ENCODE results near the gene KDM4C.

Gene KDM4C

DNA sequence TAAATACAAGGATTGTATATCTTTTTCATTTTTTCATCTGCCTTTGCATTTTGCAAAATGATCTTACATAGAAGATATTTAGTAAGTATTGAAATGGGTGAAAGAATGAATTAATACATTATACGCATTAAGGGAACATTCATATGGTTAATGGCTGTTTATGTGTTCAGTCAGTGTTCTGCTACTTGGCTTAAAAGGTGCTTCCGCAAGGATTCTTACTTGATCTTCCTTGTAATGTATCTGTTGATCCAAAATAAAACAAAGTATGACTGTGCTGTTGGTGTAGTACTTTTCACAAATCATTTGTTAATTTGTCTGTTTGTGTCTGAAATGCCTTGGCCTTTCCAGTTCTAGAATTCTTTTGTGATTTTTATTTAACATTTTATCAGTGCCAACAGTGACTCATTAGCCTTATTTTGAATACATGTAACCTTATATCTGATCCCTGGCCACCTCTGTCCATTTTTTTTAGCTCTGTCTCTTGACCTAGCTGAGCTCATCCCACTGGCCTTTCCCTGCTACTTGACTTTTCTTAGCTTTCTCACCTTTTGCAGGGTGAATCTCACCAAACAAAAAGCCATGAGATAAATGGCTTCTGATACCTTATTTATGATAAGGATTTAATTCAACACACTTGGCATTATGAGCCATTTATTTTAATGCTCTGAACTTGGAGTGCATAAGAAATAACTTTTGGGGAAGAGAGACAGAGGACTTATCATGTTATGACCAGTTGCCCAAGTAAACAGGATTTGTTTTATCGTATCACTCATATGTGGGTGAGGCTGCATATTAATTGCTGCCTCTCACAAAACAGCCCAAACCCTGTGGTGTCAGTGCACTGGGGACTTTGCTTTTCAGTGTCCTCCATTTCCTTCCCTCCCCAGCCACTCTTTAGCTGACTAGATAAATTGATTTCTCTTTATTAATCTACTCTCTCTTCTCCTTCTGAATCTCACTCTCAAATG lies 340.3 kb downstream of the KDM4C start:
- DNase-seq (ENCODE audit: low spot score in 2 of 2) (no peak), ATAC-seq (replicated peaks; ENCODE audit: extremely low read depth, poor library complexity, severe bottlenecking) (no peak)
- H3K4me1 Mint-ChIP-seq, result peaks cover 4% of the 10 kb centered on the region
- peak overlapping the region; percentile 2 for H3K27ac Mint-ChIP-seq (ENCODE audit: low read depth)
- no peaks in the 10 kb centered on the region for H3K9me3 Mint-ChIP-seq
- H3K36me3 Mint-ChIP-seq (ENCODE audit: insufficient read depth), result peaks cover 6% of the 10 kb centered on the region
- no peaks in the 10 kb centered on the region for H3K27me3 Mint-ChIP-seq
- no peak overlapping the region for H3K4me3 Mint-ChIP-seq

GRCh38 chr9:7103367-7103766 lies 345.6 kb downstream of the KDM4C start:
- no peaks in the 10 kb centered on the region for H3K27me3 Mint-ChIP-seq
- DNase-seq (ENCODE audit: low spot score in 2 of 2), result no peak
- H3K4me1 Mint-ChIP-seq, result peaks cover 5% of the 10 kb centered on the region
- no peaks in the 10 kb centered on the region for H3K9me3 Mint-ChIP-seq
- ATAC-seq (replicated peaks; ENCODE audit: extremely low read depth, poor library complexity, severe bottlenecking), result no peak
- H3K4me3 Mint-ChIP-seq, result no peak overlapping the region
- H3K36me3 Mint-ChIP-seq (ENCODE audit: insufficient read depth), result peaks cover 12% of the 10 kb centered on the region
- H3K27ac Mint-ChIP-seq (ENCODE audit: low read depth), result no peak overlapping the region

GRCh38 chr9:7103771-7104170 lies 346.0 kb downstream of the KDM4C start:
- no peaks in the 10 kb centered on the region for H3K9me3 Mint-ChIP-seq
- no peak overlapping the region for H3K27ac Mint-ChIP-seq (ENCODE audit: low read depth)
- H3K4me1 Mint-ChIP-seq, result peaks cover 5% of the 10 kb centered on the region
- H3K36me3 Mint-ChIP-seq (ENCODE audit: insufficient read depth), result peaks cover 12% of the 10 kb centered on the region
- ATAC-seq (replicated peaks; ENCODE audit: extremely low read depth, poor library complexity, severe bottlenecking), result no peak
- DNase-seq (ENCODE audit: low spot score in 2 of 2), result no peak
- H3K27me3 Mint-ChIP-seq, result no peaks in the 10 kb centered on the region
- H3K4me3 Mint-ChIP-seq, result no peak overlapping the region

DNA sequence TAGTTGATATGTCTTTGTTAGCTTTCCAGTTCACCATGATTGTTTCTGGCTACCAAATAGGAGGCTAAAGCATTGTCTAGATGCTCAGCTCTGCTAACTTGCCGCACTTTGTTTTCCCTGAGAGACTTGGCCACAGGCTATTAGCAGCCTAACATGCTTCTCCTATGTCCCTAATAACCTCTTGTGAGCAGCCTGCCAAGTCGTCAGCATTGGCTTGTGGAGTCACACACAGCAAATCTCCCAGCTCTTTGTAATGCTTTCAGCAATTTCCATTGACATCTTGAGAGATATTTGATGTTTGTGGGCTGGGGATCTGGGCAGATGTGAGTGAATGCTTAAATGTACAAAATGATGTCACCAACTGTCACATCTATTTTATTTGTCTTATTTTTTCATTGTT lies 346.9 kb downstream of the KDM4C start:
- Mint-ChIP-seq H3K9me3 (no peaks in the 10 kb centered on the region), H3K27me3 (no peaks in the 10 kb centered on the region), H3K4me3 (no peak overlapping the region), H3K27ac (ENCODE audit: low read depth) (no peak overlapping the region), H3K4me1 (peaks cover 6% of the 10 kb centered on the region), H3K36me3 (ENCODE audit: insufficient read depth) (peaks cover 13% of the 10 kb centered on the region)
- ATAC-seq (replicated peaks; ENCODE audit: extremely low read depth, poor library complexity, severe bottlenecking), result no peak
- no peak for DNase-seq (ENCODE audit: low spot score in 2 of 2)

DNA sequence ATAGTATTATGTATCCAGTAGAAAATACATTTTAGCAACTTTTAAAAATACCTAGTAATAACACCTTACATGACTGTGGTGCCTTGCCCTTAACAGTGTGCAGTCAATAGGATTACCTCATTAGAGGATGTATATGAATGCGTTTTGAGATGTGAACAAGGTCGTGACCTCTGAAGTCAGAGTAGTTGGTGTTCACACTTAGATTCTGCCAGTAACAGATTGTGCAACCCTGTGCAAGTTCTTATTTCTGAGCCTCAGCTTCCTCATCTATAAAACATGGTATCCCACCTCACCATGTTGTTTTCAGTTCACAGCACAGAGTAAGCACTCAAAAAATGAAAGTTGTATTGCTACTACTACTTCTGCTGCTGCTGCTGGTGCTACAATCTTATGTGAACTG lies 347.3 kb downstream of the KDM4C start:
- H3K4me3 Mint-ChIP-seq, result no peak overlapping the region
- no peaks in the 10 kb centered on the region for H3K9me3 Mint-ChIP-seq
- peaks cover 13% of the 10 kb centered on the region for H3K36me3 Mint-ChIP-seq (ENCODE audit: insufficient read depth)
- no peak for ATAC-seq (replicated peaks; ENCODE audit: extremely low read depth, poor library complexity, severe bottlenecking)
- peaks cover 10% of the 10 kb centered on the region for H3K4me1 Mint-ChIP-seq
- no peak overlapping the region for H3K27ac Mint-ChIP-seq (ENCODE audit: low read depth)
- no peaks in the 10 kb centered on the region for H3K27me3 Mint-ChIP-seq
- no peak for DNase-seq (ENCODE audit: low spot score in 2 of 2)

DNA sequence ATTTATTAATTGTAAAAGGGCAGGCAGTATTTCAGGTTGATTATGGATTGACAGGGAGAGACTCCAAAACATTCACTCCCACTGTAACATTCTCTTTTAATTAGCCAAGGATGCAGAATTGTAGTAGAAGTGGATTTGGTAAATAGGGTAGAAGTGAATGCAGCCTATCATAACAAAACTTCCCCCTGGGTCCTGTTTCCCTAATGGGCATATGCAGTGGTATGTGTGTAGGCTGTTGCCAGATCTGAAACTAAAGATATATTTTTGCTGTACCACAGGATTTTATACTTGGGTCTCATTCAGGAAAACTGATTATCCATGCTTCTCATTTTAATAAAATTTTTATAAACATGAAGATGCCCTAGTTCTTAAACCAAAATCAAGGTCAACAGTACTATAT lies 351.2 kb downstream of the KDM4C start:
- DNase-seq (ENCODE audit: low spot score in 2 of 2), result no peak
- Mint-ChIP-seq H3K27me3 (no peaks in the 10 kb centered on the region), H3K4me3 (no peak overlapping the region), H3K4me1 (peaks cover 7% of the 10 kb centered on the region), H3K9me3 (no peaks in the 10 kb centered on the region), H3K36me3 (ENCODE audit: insufficient read depth) (peaks cover 9% of the 10 kb centered on the region), H3K27ac (ENCODE audit: low read depth) (no peak overlapping the region)
- ATAC-seq (replicated peaks; ENCODE audit: extremely low read depth, poor library complexity, severe bottlenecking), result no peak

DNA sequence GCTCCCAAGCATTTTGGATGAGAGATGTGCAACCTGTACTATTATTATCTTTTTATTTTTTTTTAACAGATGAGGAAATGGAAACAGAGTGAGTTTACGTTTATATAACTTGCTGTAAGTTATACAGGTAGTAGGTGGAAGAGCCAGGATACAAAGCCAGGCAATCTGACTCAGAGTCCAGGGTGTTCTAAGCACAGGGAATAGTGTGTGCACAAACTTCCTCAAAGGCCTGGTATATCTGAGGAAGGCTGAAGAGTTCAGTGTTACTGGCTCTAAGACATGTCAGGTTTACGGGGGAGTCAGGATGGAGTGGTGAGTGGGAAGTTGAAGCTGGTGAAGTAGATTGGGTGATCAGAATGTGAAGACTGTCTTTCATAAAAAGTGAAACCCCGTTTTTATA lies 353.6 kb downstream of the KDM4C start:
- Mint-ChIP-seq H3K9me3 (no peaks in the 10 kb centered on the region), H3K4me1 (peaks cover 9% of the 10 kb centered on the region), H3K4me3 (no peak overlapping the region), H3K36me3 (ENCODE audit: insufficient read depth) (peaks cover 5% of the 10 kb centered on the region), H3K27ac (ENCODE audit: low read depth) (no peak overlapping the region), H3K27me3 (no peaks in the 10 kb centered on the region)
- DNase-seq (ENCODE audit: low spot score in 2 of 2) (no peak), ATAC-seq (replicated peaks; ENCODE audit: extremely low read depth, poor library complexity, severe bottlenecking) (no peak)

GRCh38 chr9:7115606-7116005 lies 357.8 kb downstream of the KDM4C start:
- no peak overlapping the region for H3K4me3 Mint-ChIP-seq
- peaks cover 9% of the 10 kb centered on the region for H3K36me3 Mint-ChIP-seq (ENCODE audit: insufficient read depth)
- ATAC-seq (replicated peaks; ENCODE audit: extremely low read depth, poor library complexity, severe bottlenecking) (no peak), DNase-seq (ENCODE audit: low spot score in 2 of 2) (no peak)
- H3K4me1 Mint-ChIP-seq, result peaks cover 14% of the 10 kb centered on the region
- no peaks in the 10 kb centered on the region for H3K9me3 Mint-ChIP-seq
- H3K27me3 Mint-ChIP-seq, result no peaks in the 10 kb centered on the region
- H3K27ac Mint-ChIP-seq (ENCODE audit: low read depth), result no peak overlapping the region

DNA sequence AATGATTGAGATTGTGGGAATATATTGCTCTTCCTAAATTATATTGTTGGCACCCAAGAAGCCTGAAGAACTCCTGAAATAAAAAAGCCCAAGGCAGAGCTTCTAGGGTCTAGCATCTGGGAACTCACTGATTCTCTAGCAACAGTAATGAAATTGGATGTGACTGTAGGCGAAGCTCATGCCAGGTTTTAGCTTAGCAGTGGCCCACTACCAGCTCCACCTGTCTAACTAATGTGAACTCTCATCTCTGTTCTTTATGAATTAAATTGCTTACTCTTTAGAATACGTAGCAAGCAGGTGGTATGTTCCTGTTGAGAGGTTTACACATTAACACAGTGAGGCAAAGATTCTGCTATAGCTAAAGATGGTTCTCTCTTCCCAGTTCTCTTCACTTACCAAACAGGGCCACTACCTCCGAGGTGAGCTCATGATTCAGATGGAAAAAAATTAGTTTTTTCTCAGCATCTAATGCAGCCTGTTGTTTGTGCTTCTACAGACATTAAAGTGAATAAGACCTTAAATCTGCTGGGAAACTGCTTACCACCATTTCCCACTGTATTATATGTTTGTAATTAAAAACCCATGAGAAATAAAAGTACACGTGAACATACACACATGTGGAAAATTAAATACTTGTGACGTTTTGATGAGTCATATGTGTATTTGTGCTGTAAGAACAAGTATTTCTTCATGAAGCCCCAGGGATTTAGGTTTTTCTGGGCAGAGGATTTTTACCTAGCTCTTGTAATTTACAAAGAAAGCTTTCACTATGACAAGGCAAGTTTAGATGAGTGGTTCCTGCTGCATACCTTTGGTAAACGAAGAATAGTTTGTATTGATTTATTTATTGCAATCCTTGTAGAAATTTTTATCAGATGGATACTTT lies 360.1 kb downstream of the KDM4C start:
- H3K27ac Mint-ChIP-seq (ENCODE audit: low read depth), result no peak overlapping the region
- peaks cover 30% of the 10 kb centered on the region for H3K4me1 Mint-ChIP-seq
- H3K27me3 Mint-ChIP-seq, result no peaks in the 10 kb centered on the region
- no peak overlapping the region for H3K4me3 Mint-ChIP-seq
- no peaks in the 10 kb centered on the region for H3K9me3 Mint-ChIP-seq
- H3K36me3 Mint-ChIP-seq (ENCODE audit: insufficient read depth), result peaks cover 16% of the 10 kb centered on the region
- DNase-seq (ENCODE audit: low spot score in 2 of 2) (no peak), ATAC-seq (replicated peaks; ENCODE audit: extremely low read depth, poor library complexity, severe bottlenecking) (no peak)

DNA sequence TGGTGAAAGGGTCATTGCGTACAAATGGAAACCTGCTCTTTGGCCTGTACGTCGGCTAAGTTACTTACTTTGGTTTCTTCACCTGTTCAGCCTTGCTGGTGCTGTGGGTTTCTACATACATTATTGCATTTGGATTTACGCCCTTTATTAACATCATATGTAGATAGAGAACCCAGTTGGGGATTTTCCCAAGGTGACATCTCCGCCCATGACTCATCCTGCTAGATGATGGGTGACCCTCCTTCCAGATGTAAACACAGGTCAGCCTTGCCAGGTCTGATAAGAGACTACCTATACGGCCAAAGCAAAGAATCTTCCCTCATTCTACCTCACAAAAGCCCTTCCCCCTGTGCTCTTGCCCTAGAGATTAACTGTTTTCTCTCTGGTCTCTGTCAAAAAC lies 360.9 kb downstream of the KDM4C start:
- H3K9me3 Mint-ChIP-seq, result no peaks in the 10 kb centered on the region
- H3K4me1 Mint-ChIP-seq, result peaks cover 30% of the 10 kb centered on the region
- H3K27me3 Mint-ChIP-seq, result no peaks in the 10 kb centered on the region
- DNase-seq (ENCODE audit: low spot score in 2 of 2) (no peak), ATAC-seq (replicated peaks; ENCODE audit: extremely low read depth, poor library complexity, severe bottlenecking) (no peak)
- no peak overlapping the region for H3K27ac Mint-ChIP-seq (ENCODE audit: low read depth)
- H3K36me3 Mint-ChIP-seq (ENCODE audit: insufficient read depth), result peaks cover 20% of the 10 kb centered on the region
- no peak overlapping the region for H3K4me3 Mint-ChIP-seq

GRCh38 chr9:7119612-7120011 lies 361.8 kb downstream of the KDM4C start:
- ATAC-seq (replicated peaks; ENCODE audit: extremely low read depth, poor library complexity, severe bottlenecking) (no peak), DNase-seq (ENCODE audit: low spot score in 2 of 2) (no peak)
- Mint-ChIP-seq H3K27ac (ENCODE audit: low read depth) (no peak overlapping the region), H3K9me3 (no peaks in the 10 kb centered on the region), H3K4me1 (peaks cover 30% of the 10 kb centered on the region), H3K36me3 (ENCODE audit: insufficient read depth) (peaks cover 20% of the 10 kb centered on the region), H3K4me3 (no peak overlapping the region), H3K27me3 (no peaks in the 10 kb centered on the region)

GRCh38 chr9:7121055-7121454 lies 363.3 kb downstream of the KDM4C start:
- Mint-ChIP-seq H3K27ac (ENCODE audit: low read depth) (peak overlapping the region; percentile 12), H3K36me3 (ENCODE audit: insufficient read depth) (peaks cover 18% of the 10 kb centered on the region), H3K27me3 (no peaks in the 10 kb centered on the region), H3K4me3 (no peak overlapping the region), H3K9me3 (no peaks in the 10 kb centered on the region), H3K4me1 (peaks cover 31% of the 10 kb centered on the region)
- ATAC-seq (replicated peaks; ENCODE audit: extremely low read depth, poor library complexity, severe bottlenecking), result peak; percentile 71
- DNase-seq (ENCODE audit: low spot score in 2 of 2), result no peak
